B cell (primary cell): ENCODE measurements around the gene CDC34. TPM values are rescaled to one million over a fixed set of nuclear protein-coding genes. Genes with fewer than 3 reads are reported as not detected.

ENCODE experiments used
- ATAC-seq: fragments of 200-7000 bp; cut with Tn5 transposase; one replicate; pipeline ENCODE4 v1.10.0; 2021; ENCODE audit warnings: low read depth, mild to moderate bottlenecking, moderate number of reproducible peaks, moderate library complexity
- CTCF ChIA-PET: fragments of 350-600 bp; sonication (Branson Sonifier 250); formaldehyde crosslinking; loops from one replicate; lab custom pipeline; 2021; ENCODE audit warnings: antibody characterized with exemption, inconsistent platforms; lab: Charles Lee
- POLR2A ChIA-PET: fragments of 350-600 bp; sonication (Branson Sonifier 250); formaldehyde crosslinking; loops from one replicate; lab custom pipeline; 2021; ENCODE audit warnings: antibody characterized with exemption; lab: Charles Lee
- DNase-seq: peaks from one replicate; pipeline ENCODE4 v3.0.0; 2013
- H2AFZ ChIP-seq: 2 replicates; pipeline ENCODE4 v1.6.1; 2012; ENCODE audit warnings: mild to moderate bottlenecking, low read depth, low read length; ENCODE audit not compliant: insufficient read depth, poor library complexity, severe bottlenecking
- H3K27ac ChIP-seq, 2 donors: 1 replicate in 1 of 2; 2 replicates in 1 of 2; pipeline ENCODE4 v1.5.1; 2012 to 2013; ENCODE audit warnings: low read length in 2 of 2, mild to moderate bottlenecking in 2 of 2, moderate library complexity in 1 of 2
- H3K27me3 ChIP-seq, 4 experiments: fragments of 200-600 bp in 1 of 4; sonication (generic) in 1 of 4; replicated peaks in 1 of 4; 1 replicate in 2 of 4; 2 replicates in 2 of 4; pipeline versions ENCODE4 v1.6.1 to v1.7.0; 2013 to 2016; ENCODE audit warnings: low read length in 3 of 4, mild to moderate bottlenecking in 2 of 4, mixed read lengths in 1 of 4, moderate library complexity in 1 of 4; ENCODE audit not compliant: insufficient read depth in 4 of 4, control insufficient read depth in 3 of 4; ENCODE audit errors: control extremely low read depth in 1 of 4
- H3K36me3 ChIP-seq, 2 experiments: replicated peaks in 1 of 2; 1 replicate in 1 of 2; 2 replicates in 1 of 2; pipeline versions ENCODE4 v1.6.1 to v1.7.1; 2013; ENCODE audit warnings: low read length in 1 of 2; ENCODE audit not compliant: insufficient read depth in 2 of 2, control insufficient read depth in 1 of 2; ENCODE audit errors: control extremely low read depth in 1 of 2, extremely low read depth in 1 of 2
- H3K4me1 ChIP-seq, 2 donors: fragments of 200-600 bp in 1 of 2; sonication (generic) in 1 of 2; 1 replicate in 1 of 2; 2 replicates in 1 of 2; pipeline versions ENCODE4 v1.5.1 to v1.6.1; 2013 to 2017; ENCODE audit warnings: low read length in 2 of 2; ENCODE audit not compliant: control insufficient read depth in 2 of 2, insufficient read depth in 2 of 2
- H3K4me2 ChIP-seq: replicated peaks from 2 replicates; pipeline ENCODE3; 2012; ENCODE audit warnings: mild to moderate bottlenecking, low read depth, low read length; ENCODE audit not compliant: poor library complexity, severe bottlenecking
- H3K4me3 ChIP-seq, 5 experiments: fragments of 200-600 bp in 1 of 5; sonication (generic) in 1 of 5; 1 replicate in 3 of 5; 2 replicates in 2 of 5; pipeline versions ENCODE4 v1.5.1 to v1.7.0; 2011 to 2016; ENCODE audit warnings: low read length in 4 of 5, mild to moderate bottlenecking in 4 of 5, low read depth in 2 of 5, control low read depth in 1 of 5, moderate library complexity in 1 of 5; ENCODE audit not compliant: insufficient read depth in 1 of 5; ENCODE audit errors: control extremely low read depth in 1 of 5, extremely low read depth in 1 of 5
- H3K79me2 ChIP-seq: fragments of 200-600 bp; sonication (generic); one replicate; pipeline ENCODE4 v1.6.0; 2016; ENCODE audit warnings: low read length; ENCODE audit not compliant: control insufficient read depth, insufficient read depth
- H3K9ac ChIP-seq: fragments of 200-600 bp; sonication (generic); 2 replicates; pipeline ENCODE4 v1.6.1; 2017; ENCODE audit warnings: mild to moderate bottlenecking, low read length, moderate library complexity
- H3K9me3 ChIP-seq, 3 donors: one replicate each; pipeline versions ENCODE4 v1.6.1 to v1.7.1; 2013; ENCODE audit warnings: low read length in 2 of 3; ENCODE audit not compliant: control insufficient read depth in 2 of 3, insufficient read depth in 1 of 3; ENCODE audit errors: control extremely low read depth in 1 of 3
- H4K20me1 ChIP-seq: 2 replicates; pipeline ENCODE4 v1.6.0; 2012; ENCODE audit warnings: mild to moderate bottlenecking, low read length; ENCODE audit not compliant: insufficient read depth, control insufficient read depth, poor library complexity, severe bottlenecking
- H3K27ac Mint-ChIP-seq: one replicate; pipeline ENCODE4 v1.8.0; 2021; ENCODE audit warnings: mixed read lengths
- H3K27me3 Mint-ChIP-seq: one replicate; pipeline ENCODE4 v1.8.0; 2021; ENCODE audit warnings: mixed read lengths
- H3K4me1 Mint-ChIP-seq: one replicate; pipeline ENCODE4 v1.8.0; 2021; ENCODE audit warnings: mixed read lengths
- H3K4me3 Mint-ChIP-seq: one replicate; pipeline ENCODE4 v1.8.0; 2021; ENCODE audit warnings: mixed read lengths
- H3K9me3 Mint-ChIP-seq: one replicate; pipeline ENCODE4 v1.8.0; 2022; ENCODE audit warnings: mixed read lengths; ENCODE audit not compliant: insufficient read depth
- CTCF ChIP-seq: fragments of 200-600 bp; IDR thresholded peaks from one replicate; pipeline ENCODE4 v1.8.0; 2022; ENCODE audit warnings: antibody characterized with exemption, mild to moderate bottlenecking
- EZH2 ChIP-seq: IDR thresholded peaks from 2 replicates; pipeline ENCODE4 v1.6.1; 2012; ENCODE audit warnings: borderline replicate concordance, low read depth, mild to moderate bottlenecking, moderate library complexity, low read length; ENCODE audit not compliant: insufficient read depth, poor library complexity, severe bottlenecking
- WGBS: methylation state at CpG from one replicate; pipeline ENCODE4 v1.1.5; 2013; ENCODE audit warnings: missing lambda C conversion rate; ENCODE audit not compliant: insufficient coverage; 5-methylcytosine and 5-hydroxymethylcytosine counted together
- intact Hi-C: fragments of 100-400 bp; cut with micrococcal nuclease; formaldehyde crosslinking; loops from one replicate; pipeline ENCODE4 v1.10.0; 2022
- polyA plus RNA-seq: library from polyadenylated mRNA; depleted of rRNA; stranded (reverse); fragments of >200 nt; gene quantifications from 2 replicates; pipeline ENCODE4 v1.2.3, GENCODE V29; 2012
- total RNA-seq, 2 donors: library from RNA; stranded (reverse); fragments of 120-200 nt in 1 of 2; gene quantifications; 1 replicate in 1 of 2; 2 replicates in 1 of 2; pipeline versions ENCODE4 v1.2.3 to v1.2.4, GENCODE V29; 2013 to 2022

Gene CDC34
- total and polyA plus RNA-seq, 2 donors (not counting 1 experiment from before 2014, with no cell fraction given) = 26.9 to 28.4 TPM

GRCh38 chr19:517721-518597 lies 13.6 kb upstream of the CDC34 start:
- ATAC-seq = no peak
- no peak overlapping the region for H3K27ac ChIP-seq
- POLR2A ChIA-PET = interaction anchor here (0.6 to 0.7 kb wide), 2 partner anchors 541 to 1415 kb away, joined by 5 to 6 read pairs; no protein-coding TSS in a partner anchor

More at GRCh38 chr19:517721-518597, 13.6 kb upstream of the CDC34 start:
- TF ChIP-seq CTCF (no peak), EZH2 (no peak)
- H3K4me1 Mint-ChIP-seq = peaks cover 4% of the 10 kb centered on the region
- no peaks in the 10 kb centered on the region for H3K9me3 Mint-ChIP-seq
- WGBS = 68% methylated on average over 9 of the region's 10 CpGs
- Histone ChIP-seq H3K4me3 (no peak overlapping the region), H2AFZ (no peak overlapping the region), H3K27me3 (no peaks in the 10 kb centered on the region), H3K79me2 (peaks cover 3% of the 10 kb centered on the region), H3K4me1 (no peaks in the 10 kb centered on the region), H3K9me3 (peaks cover 0 to 12% (median 0%) of the 10 kb centered on the region in 3 donors), H3K9ac (no peak overlapping the region), H3K36me3 (peaks cover 0 to 4% of the 10 kb centered on the region in 2 experiments), H4K20me1 (no peaks in the 10 kb centered on the region), H3K4me2 (no peak overlapping the region)
- DNase-seq = no peak
- H3K27ac Mint-ChIP-seq = no peak overlapping the region
- intact Hi-C loops = no loop called here
- H3K27me3 Mint-ChIP-seq = no peaks in the 10 kb centered on the region
- H3K4me3 Mint-ChIP-seq = no peak overlapping the region
- CTCF ChIA-PET = interaction anchor here (0.8 to 1.4 kb wide), 3 partner anchors 7 to 14 kb away, joined by 3 to 4 read pairs (median 3); partner anchors contain the start of gene CDC34
